ENCODE results near the gene DCAF15.
A peak's percentile ranks its signal among the peaks of the same experiment; 100 is the strongest.

The DCAF15 gene

DNA sequence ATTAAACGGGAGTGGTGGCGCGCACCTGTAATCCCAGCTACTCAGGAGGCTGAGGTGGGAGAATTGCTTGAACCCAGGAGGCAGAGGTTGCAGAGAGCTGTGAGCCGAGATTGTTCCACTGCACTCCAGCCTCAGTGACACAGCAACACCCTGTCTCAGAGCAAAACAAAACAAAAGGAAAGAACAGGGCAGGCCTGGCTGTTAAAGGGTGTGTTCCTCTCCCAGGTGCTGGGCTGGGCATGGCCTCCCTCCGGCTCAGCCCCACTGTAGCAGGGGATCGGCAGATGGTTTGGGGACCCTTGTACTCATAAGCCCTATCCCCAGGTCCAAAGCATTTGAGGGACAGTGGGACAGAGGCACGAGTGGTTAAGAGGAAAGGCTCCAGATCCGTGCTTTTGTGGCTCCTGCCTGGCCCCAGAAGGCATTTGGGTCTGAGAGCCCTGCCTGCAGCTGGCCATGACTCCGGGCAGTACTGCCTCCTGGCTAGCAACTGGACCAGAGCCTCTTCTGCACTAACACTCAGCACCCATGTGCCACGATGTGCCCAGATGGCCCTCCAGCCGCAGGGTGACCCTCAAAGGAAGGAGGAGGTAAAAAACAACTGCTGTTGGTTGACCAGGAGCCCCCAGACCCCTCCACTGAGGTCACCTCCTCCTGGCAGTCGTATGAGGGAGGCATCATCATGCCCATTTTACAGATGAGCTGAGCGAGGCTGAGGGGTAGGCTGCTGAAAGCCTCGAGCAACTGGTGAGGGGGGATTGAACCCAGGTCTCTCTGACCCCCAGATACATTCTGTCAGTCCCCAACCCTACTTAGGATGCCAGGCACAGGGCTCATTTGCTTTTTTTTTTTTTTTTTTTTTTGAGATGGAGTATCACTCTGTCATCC is 43.8 kb downstream of the DCAF15 start:
- no peak for DNase-seq

- no peak for DNase-seq
These were observed 44.8 kb downstream of the DCAF15 start for GRCh38 chr19:13996928-13997630.

GRCh38 chr19:13997631-13997962 is 45.3 kb downstream of the DCAF15 start:
- DNase-seq: no peak

- no peak for DNase-seq
These were observed 46.1 kb downstream of the DCAF15 start for GRCh38 chr19:13998426-13998825.

DNA sequence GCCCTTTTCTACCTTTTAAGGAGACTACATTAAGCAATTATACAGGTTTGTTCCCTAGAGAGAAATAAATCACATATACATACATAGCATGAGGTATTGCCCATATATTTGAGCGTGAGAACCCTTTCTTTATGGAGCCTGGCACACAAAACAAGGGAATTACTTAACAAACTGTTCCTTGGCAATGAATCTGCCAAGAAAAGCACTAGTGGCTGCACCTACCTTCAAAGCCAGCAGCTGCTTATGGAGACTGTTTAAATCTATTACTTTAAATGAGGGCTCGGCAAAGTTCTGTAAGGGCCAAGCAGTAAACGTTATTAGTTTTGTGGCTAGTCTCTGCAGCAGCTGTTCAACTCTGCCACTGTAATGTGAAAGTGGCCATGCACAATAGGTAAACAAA is 46.8 kb downstream of the DCAF15 start:
- DNase-seq: no peak

GRCh38 chr19:14000691-14001375 is 48.5 kb downstream of the DCAF15 start:
- DNase-seq: no peak

- DNase-seq: no peak
These were observed 50.4 kb downstream of the DCAF15 start for GRCh38 chr19:14002571-14003250.

DNA sequence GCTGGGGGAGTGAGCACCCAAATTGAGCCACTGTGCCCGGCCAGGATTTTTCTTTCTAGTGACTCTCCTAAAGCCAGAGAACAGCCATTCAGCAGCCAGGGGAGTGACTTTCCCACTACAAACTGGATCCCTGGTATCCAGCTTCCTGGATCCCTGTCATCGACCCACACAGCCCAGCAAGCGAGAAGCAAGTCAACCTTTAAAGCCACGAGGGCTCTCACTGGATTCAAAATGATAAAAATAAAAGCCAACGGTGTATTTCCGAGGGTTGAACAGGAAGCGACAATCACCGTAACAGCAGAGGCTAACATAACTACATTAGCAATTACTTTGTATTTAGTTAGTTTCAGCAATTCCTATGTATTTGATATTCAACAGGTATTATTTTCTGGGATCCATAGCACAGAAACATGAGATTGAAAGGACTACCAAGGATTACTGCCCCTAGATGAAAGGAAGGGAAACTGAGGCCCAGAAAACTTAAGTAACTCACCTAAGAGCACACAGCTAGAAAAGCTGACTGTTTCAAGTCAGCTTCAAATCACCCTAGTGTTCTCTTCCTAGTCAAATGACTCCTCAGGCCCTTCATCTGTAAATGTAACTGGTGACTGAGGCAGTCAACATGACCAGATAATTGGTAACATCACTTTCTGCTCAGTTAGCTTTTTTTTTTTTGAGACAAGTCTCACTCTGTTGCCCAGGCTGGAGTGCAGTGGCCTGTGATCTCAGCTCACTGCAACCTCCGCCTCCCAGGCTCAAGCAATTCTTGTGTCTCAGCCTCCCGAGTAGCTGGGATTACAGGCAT is 51.1 kb downstream of the DCAF15 start:
- no peak for DNase-seq

GRCh38 chr19:14004619-14005348 is 52.5 kb downstream of the DCAF15 start:
- no peak for DNase-seq

- DNase-seq: peak; percentile 18
These were observed 53.2 kb downstream of the DCAF15 start for GRCh38 chr19:14005349-14006084.

- DNase-seq: peak; percentile 100
These were observed 53.9 kb downstream of the DCAF15 start, which contains the start of gene RFX1 for GRCh38 chr19:14006085-14006765. Gene RFX1 (minus strand): TSS chr19:14006320. CDS start chr19:13993843, 12,477 bp downstream.

DNA sequence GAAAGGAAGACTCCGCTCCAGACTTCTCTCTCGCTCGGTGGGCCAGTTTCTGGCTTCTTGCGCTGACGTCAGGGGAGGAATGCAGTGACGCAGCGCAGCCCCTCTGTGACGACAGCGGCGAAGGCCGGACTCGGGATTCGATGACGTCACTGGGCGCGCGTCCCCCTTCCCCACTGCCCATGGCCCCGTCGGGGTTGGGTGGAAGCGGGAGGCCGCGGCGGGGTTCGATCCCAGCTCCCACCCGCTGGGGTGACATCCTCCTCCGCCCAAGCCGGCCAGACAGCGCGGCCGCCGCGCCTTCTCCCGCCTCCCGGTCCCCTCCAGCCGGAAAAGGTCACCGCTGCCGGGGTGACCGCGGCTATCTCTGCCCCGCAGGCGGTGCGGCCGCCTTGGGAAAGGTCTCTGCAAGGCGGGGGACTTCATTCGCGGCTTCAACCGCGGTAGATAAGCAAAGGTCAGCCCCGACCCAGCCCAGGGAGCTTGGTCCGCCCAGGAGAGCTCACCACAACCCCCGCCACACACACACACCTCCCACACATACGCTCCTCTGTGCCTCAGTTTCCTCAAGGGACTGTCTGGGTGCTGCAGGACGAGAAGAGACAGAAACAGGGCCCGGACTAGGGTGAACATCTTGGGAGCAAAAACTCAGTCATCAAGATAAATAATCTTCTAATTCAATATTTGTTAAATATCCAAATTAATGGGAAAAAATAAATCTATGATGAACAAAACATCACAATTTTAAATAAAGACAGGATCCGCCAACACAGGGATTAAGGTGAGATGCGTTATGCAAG is 54.7 kb downstream of the DCAF15 start:
- DNase-seq: no peak

All from NCI-H1694 treated with DMSO at 0.1 percent for 48 hours (cell line).